Vagina (tissue), 2 donors: ENCODE results near the gene SLC9A9.

Source experiments
- CTCF ChIP-seq, 3 experiments: fragments of 450-650 bp in 2 of 3; fragments of 200-600 bp in 1 of 3; sonication (generic) in 1 of 3; IDR thresholded peaks; one replicate each; pipeline ENCODE4 v1.5.1; 2017 to 2019; ENCODE audit warnings: antibody characterized with exemption in 3 of 3, mild to moderate bottlenecking in 2 of 3, moderate library complexity in 2 of 3
- POLR2A ChIP-seq, 2 donors: fragments of 450-650 bp; IDR thresholded peaks; one replicate each; pipeline ENCODE4 v1.6.1; 2017; ENCODE audit warnings: antibody characterized with exemption in 2 of 2, mild to moderate bottlenecking in 2 of 2, moderate library complexity in 2 of 2
- POLR2AphosphoS5 ChIP-seq, 2 donors: sonication (generic); formaldehyde crosslinking; IDR thresholded peaks; one replicate each; pipeline ENCODE4 v1.9.0; 2017; ENCODE audit warnings: antibody characterized with exemption in 2 of 2, mild to moderate bottlenecking in 2 of 2, low read depth in 1 of 2; ENCODE audit not compliant: insufficient read depth in 1 of 2

- no peak for TF ChIP-seq POLR2A (IDR thresholded peaks at IDR 0.05)
- TF ChIP-seq CTCF (IDR thresholded peaks at IDR 0.05), result no peak
- no peak for TF ChIP-seq POLR2AphosphoS5 (IDR thresholded peaks at IDR 0.05; ENCODE audit: insufficient read depth in 1 of 2, low read depth in 1 of 2)
These were observed 3.2 kb upstream of the SLC9A9 start for GRCh38 chr3:143851331-143852017.
